T-helper 1 cell treated with Interleukin-12 subunit alpha and Interleukin-12 subunit beta and Interleukin-4 antibody, amounts not matched to agents 30 μg/mL and 1 μg/mL, for 36 hours (primary cell): ENCODE measurements around the gene SLC1A2.

Experiments used
- H3K27ac Mint-ChIP-seq: one replicate; pipeline ENCODE4 v1.8.0; 2021; ENCODE audit warnings: mild to moderate bottlenecking, mixed read lengths
- H3K27me3 Mint-ChIP-seq: one replicate; pipeline ENCODE4 v1.8.0; 2021; ENCODE audit warnings: low read depth, mixed read lengths
- H3K36me3 Mint-ChIP-seq: one replicate; pipeline ENCODE4 v1.8.0; 2021; ENCODE audit warnings: low read depth, mixed read lengths
- H3K4me1 Mint-ChIP-seq: one replicate; pipeline ENCODE4 v1.8.0; 2021; ENCODE audit warnings: low read depth, mixed read lengths
- H3K4me3 Mint-ChIP-seq: one replicate; pipeline ENCODE4 v1.8.0; 2021; ENCODE audit warnings: mild to moderate bottlenecking, moderate library complexity, mixed read lengths
- H3K9me3 Mint-ChIP-seq: one replicate; pipeline ENCODE4 v1.8.0; 2021; ENCODE audit warnings: mixed read lengths

Gene SLC1A2

DNA sequence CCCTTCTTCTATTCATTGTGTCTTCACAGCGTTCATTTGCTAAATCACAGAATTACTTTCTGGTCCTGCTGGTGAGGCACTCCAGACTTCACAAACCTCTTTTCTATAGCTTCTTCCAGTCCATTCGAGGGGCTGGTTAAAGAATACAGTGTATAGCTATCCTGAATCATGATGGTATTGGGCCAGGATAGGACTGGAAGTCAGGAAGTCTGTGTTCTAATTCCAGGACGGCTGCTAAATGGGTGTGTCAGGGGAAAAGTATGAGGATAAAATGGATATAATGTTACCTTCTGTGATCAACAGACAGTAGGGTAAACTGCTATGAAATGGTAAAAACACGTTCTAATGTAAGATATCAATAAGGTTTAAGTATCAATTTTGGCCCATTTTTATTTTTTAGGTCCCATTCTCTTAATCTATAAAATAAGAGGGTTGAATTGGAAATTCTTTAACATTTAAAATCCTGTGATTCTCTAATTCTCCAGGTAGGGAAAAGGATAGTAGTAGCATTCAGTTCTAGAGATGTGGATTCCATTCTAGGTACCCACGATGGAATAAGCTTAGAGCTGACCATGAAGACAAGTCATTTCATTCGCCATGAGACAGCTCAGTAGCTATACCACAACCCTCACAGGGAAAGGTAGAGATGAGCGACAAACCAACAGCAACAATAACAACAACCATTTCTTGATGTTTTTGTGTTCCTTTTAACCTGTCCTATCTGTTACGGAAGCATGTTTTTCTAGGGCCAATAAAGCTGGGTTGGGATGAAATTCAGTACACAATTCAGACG, 96.1 kb downstream of the SLC1A2 start:
- Mint-ChIP-seq H3K4me1 (peaks cover 5% of the 10 kb centered on the region), H3K27me3 (peaks cover 24% of the 10 kb centered on the region), H3K27ac (no peak overlapping the region), H3K4me3 (no peak overlapping the region), H3K36me3 (peaks cover 2% of the 10 kb centered on the region), H3K9me3 (no peaks in the 10 kb centered on the region)

DNA sequence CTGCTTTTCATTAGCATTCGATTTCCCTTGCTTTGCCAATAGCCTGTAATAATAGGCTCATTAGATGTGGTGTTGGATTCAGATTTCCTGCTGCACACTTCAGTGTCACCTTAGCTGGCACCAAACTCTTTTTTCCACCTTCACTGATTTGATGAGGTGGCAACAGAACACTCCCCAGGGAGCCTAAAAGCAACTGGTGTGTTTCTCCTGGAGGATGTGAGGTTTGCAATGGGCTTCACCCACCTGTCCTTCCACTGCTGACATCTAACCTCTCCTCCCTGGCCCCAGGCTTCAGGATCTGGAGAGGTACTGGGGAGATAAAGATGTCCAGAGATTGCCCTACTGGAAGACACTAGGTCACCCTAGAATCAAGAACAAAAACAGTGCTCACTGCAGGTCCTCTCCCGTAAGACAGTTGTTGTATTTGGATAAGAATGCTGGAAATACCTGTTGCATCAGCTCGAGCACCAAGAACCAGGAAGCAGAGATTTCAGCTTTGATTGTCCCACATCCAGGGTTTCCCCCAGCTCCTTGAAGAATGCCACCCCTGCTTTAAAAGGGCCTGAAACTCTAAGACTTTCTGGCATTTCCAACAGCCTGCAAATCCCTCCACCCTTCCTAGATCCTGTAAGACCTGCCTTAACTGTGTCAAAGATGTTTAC, 96.9 kb downstream of the SLC1A2 start:
- Mint-ChIP-seq H3K36me3 (peaks cover 2% of the 10 kb centered on the region), H3K4me3 (no peak overlapping the region), H3K4me1 (peaks cover 5% of the 10 kb centered on the region), H3K27me3 (peaks cover 22% of the 10 kb centered on the region), H3K9me3 (no peaks in the 10 kb centered on the region), H3K27ac (no peak overlapping the region)

DNA sequence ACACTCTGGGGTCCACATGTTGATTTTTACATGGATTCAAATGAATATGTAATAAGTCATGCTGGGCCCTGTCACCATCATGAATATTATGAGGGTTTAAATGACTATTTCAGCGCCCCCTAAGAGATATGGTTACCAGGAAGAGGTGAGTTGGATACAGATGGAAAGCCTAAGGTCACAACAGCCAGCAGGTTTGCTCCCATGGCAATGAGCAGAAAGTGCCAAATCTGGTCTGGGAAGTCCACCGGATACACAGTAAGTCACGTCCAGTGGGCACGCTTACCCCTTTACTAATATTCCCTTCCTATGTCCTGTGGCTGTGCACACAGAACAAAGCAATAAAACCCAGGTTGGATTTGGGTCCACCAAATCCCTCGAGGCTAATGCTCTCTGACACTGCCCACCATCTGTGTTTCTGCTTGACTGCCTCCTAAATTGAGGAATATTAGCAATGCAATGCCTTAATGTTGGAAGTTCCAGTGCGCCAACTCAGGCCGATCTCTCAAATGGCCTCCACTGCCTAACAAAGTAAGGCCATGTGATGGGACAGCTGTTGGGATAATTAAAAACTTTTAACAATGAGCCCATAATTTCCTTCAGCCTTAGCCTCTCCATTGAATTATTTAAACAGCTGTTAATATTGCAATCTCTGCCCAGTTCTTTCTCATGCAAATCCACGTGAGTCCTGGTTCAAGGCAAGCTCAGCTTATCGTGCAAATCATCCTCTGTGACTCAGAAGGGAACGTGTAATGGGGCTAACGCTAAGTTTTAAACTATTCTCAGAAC, 97.6 kb downstream of the SLC1A2 start:
- no peak overlapping the region for H3K4me3 Mint-ChIP-seq
- no peaks in the 10 kb centered on the region for H3K36me3 Mint-ChIP-seq
- no peaks in the 10 kb centered on the region for H3K9me3 Mint-ChIP-seq
- peaks cover 18% of the 10 kb centered on the region for H3K27me3 Mint-ChIP-seq
- H3K27ac Mint-ChIP-seq: no peak overlapping the region
- H3K4me1 Mint-ChIP-seq: peaks cover 8% of the 10 kb centered on the region

DNA sequence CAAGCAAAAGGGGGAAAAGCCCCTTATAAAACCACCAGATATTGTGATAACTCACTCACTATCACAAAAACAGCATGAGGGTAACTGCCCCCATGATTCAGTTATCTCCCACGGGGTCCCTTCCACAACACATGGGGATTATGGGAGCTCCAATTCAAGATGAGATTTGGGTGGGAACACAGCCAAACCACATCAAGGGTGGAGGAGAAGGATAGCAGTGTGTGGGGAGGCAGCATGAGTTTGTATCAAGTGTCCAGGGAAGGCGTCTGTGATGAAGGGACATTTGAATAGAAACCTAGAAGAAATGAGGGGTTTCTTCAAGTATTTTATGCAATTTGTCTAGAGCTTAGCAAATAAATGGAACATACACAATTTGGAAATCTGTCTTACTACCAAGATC, 98.2 kb downstream of the SLC1A2 start:
- H3K27me3 Mint-ChIP-seq: peaks cover 18% of the 10 kb centered on the region
- H3K9me3 Mint-ChIP-seq: no peaks in the 10 kb centered on the region
- H3K27ac Mint-ChIP-seq: no peak overlapping the region
- H3K4me1 Mint-ChIP-seq: peaks cover 12% of the 10 kb centered on the region
- H3K4me3 Mint-ChIP-seq: no peak overlapping the region
- no peaks in the 10 kb centered on the region for H3K36me3 Mint-ChIP-seq

DNA sequence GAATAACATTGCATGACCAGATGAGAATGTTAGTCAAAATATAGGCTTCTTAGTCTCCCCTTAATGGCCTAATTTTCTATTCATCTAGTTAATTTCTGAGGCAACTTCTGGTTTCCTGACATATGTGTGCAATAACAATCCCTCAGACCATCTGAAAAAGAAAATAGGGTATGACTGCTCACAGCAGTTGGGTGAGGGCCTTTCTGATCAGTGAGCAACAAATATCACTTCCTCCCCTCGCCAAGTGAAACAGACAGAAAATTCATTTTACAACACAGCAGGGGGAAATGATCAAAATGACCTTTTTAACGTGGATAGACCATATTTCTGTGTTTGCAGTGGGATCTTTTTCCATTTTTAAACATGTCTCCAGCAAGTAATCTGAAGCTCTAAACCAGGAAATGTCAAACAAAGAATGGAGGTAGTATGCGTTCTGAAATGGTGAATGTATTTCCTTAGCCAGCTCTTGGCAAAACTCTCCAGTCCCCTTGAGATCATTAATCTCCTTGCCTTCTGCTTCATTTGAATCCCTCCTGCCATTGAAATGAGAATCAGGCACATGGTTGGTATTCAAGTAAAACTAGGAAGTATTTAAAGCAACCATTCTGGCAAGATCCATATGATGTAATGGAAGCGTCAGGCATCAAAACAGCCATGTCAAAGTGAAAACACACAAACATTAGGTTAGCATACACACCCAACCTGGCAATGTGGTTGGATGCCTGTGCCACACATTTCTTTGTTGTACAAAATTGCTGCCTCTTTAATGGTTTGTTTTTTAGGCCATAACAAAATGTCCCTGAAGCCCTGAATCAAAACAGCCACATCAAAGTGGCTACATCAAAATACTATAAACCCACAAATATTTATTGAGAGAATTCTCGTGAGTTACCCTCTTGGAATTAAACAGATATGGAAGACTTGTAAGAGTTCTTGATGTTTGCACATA, 100.1 kb downstream of the SLC1A2 start:
- peaks cover 12% of the 10 kb centered on the region for H3K4me1 Mint-ChIP-seq
- H3K4me3 Mint-ChIP-seq: no peak overlapping the region
- no peak overlapping the region for H3K27ac Mint-ChIP-seq

DNA sequence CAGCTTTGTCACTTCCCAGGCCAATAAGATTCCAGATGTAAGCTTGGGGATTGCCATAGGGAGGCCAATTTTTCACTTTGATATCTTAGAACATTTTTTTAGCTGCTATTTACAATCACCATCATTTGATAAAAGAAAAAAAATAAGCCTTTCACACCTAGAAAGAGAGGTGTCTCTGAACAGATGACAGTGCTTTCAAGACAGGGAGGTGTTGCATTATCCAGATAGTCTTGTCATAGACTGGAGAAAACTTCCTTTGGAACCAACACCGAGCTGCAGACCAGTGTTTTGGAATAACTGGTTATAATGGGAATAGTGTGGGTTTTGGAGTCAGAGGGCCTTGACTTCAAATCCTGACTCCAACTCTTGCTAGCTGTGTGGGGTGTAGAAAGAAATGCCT, 101.0 kb downstream of the SLC1A2 start:
- H3K4me3 Mint-ChIP-seq: no peak overlapping the region
- H3K4me1 Mint-ChIP-seq: peaks cover 12% of the 10 kb centered on the region
- no peak overlapping the region for H3K27ac Mint-ChIP-seq
- H3K36me3 Mint-ChIP-seq: peaks cover 2% of the 10 kb centered on the region
- H3K9me3 Mint-ChIP-seq: no peaks in the 10 kb centered on the region
- H3K27me3 Mint-ChIP-seq: peaks cover 18% of the 10 kb centered on the region

More for the DNA sequence above, 100.1 kb downstream of the SLC1A2 start:
- Mint-ChIP-seq H3K27me3 (peaks cover 18% of the 10 kb centered on the region), H3K9me3 (no peaks in the 10 kb centered on the region), H3K36me3 (peaks cover 2% of the 10 kb centered on the region)

DNA sequence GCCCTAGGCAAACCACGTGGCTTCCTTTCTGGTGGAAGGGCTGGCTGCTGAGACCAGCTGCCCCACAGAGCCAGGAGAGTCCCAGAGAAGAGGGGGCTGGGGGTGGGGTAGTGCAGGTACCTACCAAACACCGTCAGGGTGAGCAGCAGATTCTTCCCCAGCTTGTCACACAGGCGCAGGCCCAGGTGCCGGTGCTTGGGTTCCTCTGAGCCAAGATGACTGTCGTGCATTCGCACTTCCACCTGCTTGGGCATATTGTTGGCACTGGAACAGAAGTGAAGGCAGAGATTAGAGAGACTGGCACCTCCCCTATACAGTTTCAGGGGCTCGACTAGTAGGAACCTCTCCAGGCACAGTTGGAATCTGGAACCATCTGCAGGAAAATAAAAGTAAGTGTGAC, 102.1 kb downstream of the SLC1A2 start:
- H3K4me1 Mint-ChIP-seq: peaks cover 12% of the 10 kb centered on the region
- H3K36me3 Mint-ChIP-seq: peaks cover 2% of the 10 kb centered on the region
- H3K27ac Mint-ChIP-seq: no peak overlapping the region
- H3K4me3 Mint-ChIP-seq: no peak overlapping the region
- H3K9me3 Mint-ChIP-seq: no peaks in the 10 kb centered on the region
- H3K27me3 Mint-ChIP-seq: peaks cover 9% of the 10 kb centered on the region

DNA sequence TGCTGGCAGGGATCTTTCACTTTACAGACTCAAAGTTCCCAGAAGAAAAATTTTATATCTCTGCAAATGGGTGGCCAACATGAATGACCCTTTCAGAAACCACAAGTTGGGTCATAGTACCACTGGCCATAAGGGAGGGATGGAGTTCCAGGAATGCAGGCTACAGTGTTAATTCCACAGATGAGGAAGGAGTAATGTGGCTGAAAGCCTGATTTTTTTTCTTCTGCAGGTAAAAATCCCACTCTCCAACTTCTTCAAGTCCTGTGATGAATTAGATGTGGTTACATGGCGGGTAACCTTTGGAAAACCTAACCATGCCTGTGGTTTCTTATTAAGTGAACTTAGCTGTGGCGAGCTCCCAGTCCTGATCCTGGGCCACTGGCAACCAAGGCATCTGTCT, 103.2 kb downstream of the SLC1A2 start:
- Mint-ChIP-seq H3K36me3 (peaks cover 3% of the 10 kb centered on the region), H3K4me1 (peaks cover 12% of the 10 kb centered on the region), H3K27ac (no peak overlapping the region), H3K27me3 (peaks cover 2% of the 10 kb centered on the region), H3K4me3 (no peak overlapping the region), H3K9me3 (no peaks in the 10 kb centered on the region)

DNA sequence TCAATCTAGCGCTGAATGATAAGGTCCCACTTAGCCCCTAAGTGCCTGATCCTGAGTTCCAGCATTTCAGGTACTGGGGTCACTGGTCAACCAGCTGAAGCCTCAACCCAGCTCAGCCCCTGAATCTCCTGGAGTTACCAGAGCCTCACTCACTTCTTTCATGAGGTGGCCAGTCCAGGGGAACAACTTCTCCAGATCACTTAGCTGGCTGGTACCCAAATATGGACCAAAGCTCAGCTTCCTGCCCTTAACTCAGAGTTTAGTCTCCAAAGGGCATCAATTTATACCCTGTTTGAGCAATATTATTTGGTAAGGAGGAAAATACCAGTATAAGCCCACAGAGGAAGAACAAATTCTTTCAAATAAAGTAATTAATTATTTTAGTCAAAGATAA, 105.6 kb downstream of the SLC1A2 start:
- H3K36me3 Mint-ChIP-seq: peaks cover 3% of the 10 kb centered on the region
- no peaks in the 10 kb centered on the region for H3K9me3 Mint-ChIP-seq
- peaks cover 7% of the 10 kb centered on the region for H3K4me1 Mint-ChIP-seq
- no peaks in the 10 kb centered on the region for H3K27me3 Mint-ChIP-seq
- H3K27ac Mint-ChIP-seq: no peak overlapping the region
- no peak overlapping the region for H3K4me3 Mint-ChIP-seq

DNA sequence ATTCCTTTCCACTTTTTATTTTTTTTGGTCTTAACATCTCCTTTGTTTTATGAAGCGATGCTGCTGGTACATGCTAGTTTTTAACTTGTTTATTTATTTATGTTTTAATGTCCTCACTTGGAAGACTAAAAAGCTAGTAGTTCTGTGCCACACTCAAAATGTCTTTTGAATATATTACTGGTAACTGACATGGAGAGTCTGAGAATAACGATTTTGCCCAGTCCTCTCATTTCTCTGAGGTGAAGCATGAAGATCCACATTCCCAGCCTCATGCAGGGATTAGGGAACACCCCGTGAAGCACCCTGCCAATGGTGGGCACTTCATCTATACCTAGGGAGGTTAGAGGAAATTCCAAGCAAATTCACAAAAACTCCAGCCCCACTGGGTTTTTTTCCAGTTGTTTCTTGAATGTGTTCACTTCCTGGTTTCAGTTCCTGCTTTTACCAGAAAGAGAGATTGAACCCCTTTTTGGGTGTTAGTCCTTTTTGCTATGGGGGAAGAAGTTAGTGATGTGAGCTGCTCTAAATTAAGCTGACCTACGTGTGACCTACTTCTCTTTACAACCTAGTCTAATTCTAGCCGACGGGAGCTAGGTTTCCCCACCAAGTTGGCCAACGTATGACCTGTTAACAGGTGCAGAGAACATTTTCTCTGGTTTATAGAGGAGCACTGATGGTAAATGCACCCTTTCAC, 106.1 kb downstream of the SLC1A2 start:
- peaks cover 7% of the 10 kb centered on the region for H3K4me1 Mint-ChIP-seq
- no peaks in the 10 kb centered on the region for H3K9me3 Mint-ChIP-seq
- no peak overlapping the region for H3K4me3 Mint-ChIP-seq
- H3K27ac Mint-ChIP-seq: no peak overlapping the region
- H3K36me3 Mint-ChIP-seq: peaks cover 3% of the 10 kb centered on the region
- H3K27me3 Mint-ChIP-seq: no peaks in the 10 kb centered on the region

DNA sequence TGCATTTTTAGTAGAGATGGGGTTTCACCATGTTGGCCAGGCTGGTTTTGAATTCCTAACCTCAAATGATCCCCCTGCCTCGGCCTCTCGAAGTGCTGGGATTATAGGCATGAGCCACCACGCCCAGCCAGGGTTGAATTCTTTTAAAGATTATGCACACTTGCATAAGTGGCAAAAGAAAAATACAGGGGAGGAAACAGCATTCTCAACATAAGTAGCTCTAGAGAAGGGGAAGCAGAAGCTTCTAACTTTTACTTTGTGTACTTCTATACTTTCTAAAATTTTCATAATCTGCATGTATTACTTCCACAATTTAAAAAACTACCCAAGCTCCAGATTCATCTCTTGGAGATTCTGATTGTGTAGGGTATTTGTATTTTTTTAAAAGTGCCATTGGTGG, 108.0 kb downstream of the SLC1A2 start:
- Mint-ChIP-seq H3K27ac (no peak overlapping the region), H3K27me3 (no peaks in the 10 kb centered on the region), H3K9me3 (no peaks in the 10 kb centered on the region), H3K36me3 (peaks cover 3% of the 10 kb centered on the region), H3K4me3 (no peak overlapping the region), H3K4me1 (peaks cover under 1% of the 10 kb centered on the region)

DNA sequence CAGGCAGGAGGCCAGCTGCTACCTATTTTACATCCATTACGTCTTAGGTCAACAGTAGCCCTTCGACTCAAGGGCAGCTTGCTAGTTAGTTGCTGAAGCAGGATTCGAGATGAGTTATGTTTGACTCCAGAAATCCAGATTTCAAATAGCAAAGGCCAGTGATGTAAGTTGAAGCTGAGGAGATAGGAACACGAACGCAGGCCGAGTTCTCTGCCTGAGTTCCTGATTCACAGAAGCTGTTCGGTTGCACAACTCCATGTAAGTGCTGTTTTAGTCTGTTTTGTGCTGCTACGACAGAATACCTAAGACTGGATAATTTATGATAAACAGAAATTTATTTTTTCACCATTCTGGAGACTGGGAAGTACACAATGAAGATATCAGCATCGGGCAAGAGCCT, 111.2 kb downstream of the SLC1A2 start:
- peaks cover 4% of the 10 kb centered on the region for H3K27me3 Mint-ChIP-seq

DNA sequence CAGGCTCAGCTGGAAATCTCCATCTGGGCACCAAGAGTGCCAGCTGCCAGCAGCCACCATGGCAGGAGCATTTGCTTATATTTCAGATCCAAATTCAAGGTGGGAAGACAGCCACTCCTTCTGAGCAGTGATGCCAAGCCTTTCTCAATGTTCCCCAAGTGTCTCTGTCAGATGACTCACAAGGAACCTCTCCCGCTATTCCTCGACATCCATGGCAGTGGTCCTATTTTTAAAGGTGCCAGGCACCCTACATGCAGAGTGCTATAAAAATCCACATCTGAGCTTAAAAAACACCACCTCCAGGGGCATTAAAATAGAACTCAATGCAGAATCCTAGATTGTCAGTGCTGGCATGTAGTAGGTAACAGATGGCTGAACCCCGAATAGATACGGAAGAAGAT, 112.1 kb downstream of the SLC1A2 start:
- Mint-ChIP-seq H3K27ac (no peak overlapping the region), H3K4me3 (no peak overlapping the region), H3K9me3 (no peaks in the 10 kb centered on the region), H3K27me3 (peaks cover 4% of the 10 kb centered on the region), H3K36me3 (peaks cover 5% of the 10 kb centered on the region), H3K4me1 (peaks cover 19% of the 10 kb centered on the region)

More for the DNA sequence above, 111.2 kb downstream of the SLC1A2 start:
- Mint-ChIP-seq H3K27ac (no peak overlapping the region), H3K36me3 (peaks cover 1% of the 10 kb centered on the region), H3K4me3 (no peak overlapping the region), H3K4me1 (peaks cover 19% of the 10 kb centered on the region), H3K9me3 (no peaks in the 10 kb centered on the region)
